Mesothelial cell of epicardium (in vitro differentiated cells): ENCODE measurements around the gene C15orf40. TPM values are rescaled to one million over a fixed set of nuclear protein-coding genes. Genes with fewer than 3 reads are reported as not detected.

Experiments
- DNase-seq, 2 experiments: peaks; one replicate each; pipeline ENCODE4 v3.0.0; 2021; ENCODE audit warnings: low spot score in 2 of 2; ENCODE audit not compliant: unreplicated experiment in 2 of 2
- H3K27ac Mint-ChIP-seq: 2 replicates; pipeline ENCODE4 v1.8.0; 2021; ENCODE audit warnings: mixed read lengths
- H3K27me3 Mint-ChIP-seq: 2 replicates; pipeline ENCODE4 v1.8.0; 2021; ENCODE audit warnings: low read depth, mixed read lengths
- H3K36me3 Mint-ChIP-seq: 2 replicates; pipeline ENCODE4 v1.8.0; 2021; ENCODE audit warnings: mixed read lengths
- H3K4me1 Mint-ChIP-seq: 2 replicates; pipeline ENCODE4 v1.8.0; 2021; ENCODE audit warnings: mixed read lengths
- H3K4me3 Mint-ChIP-seq: 2 replicates; pipeline ENCODE4 v1.8.0; 2021; ENCODE audit warnings: mild to moderate bottlenecking, moderate library complexity, mixed read lengths
- H3K9me3 Mint-ChIP-seq: 2 replicates; pipeline ENCODE4 v1.8.0; 2021; ENCODE audit warnings: mixed read lengths
- CTCF ChIP-seq: fragments of 200-600 bp; sonication (generic); IDR thresholded peaks from one replicate; pipeline ENCODE4 v1.5.0; 2021; ENCODE audit warnings: antibody characterized with exemption; ENCODE audit not compliant: unreplicated experiment
- total RNA-seq: library from RNA; stranded (reverse); gene quantifications from 3 replicates; pipeline ENCODE4 v1.2.1, GENCODE V29; 2021

The C15orf40 gene
- total RNA-seq, 1 donor from 2014 or later = 18.4 TPM

GRCh38 chr15:82952158-82953081 lies 59.0 kb downstream of the C15orf40 start, which contains the start of gene HOMER2:
Gene HOMER2 (minus strand): TSS chr15:82952720. CDS start chr15:82952535, 185 bp downstream.
- H3K4me1 Mint-ChIP-seq = no peaks in the 10 kb centered on the region
- peaks cover 8% of the 10 kb centered on the region for H3K27me3 Mint-ChIP-seq
- peak; percentile 37 to 61 for DNase-seq
- H3K4me3 Mint-ChIP-seq = peak within 1 kb of the TSS; percentile 66
- peak within 1 kb of the TSS; percentile 28 for H3K27ac Mint-ChIP-seq
- H3K9me3 Mint-ChIP-seq = no peaks in the 10 kb centered on the region
- H3K36me3 Mint-ChIP-seq = no peaks in the 10 kb centered on the region
- no peak for TF ChIP-seq CTCF

- H3K4me3 Mint-ChIP-seq = no peak overlapping the region
- H3K27me3 Mint-ChIP-seq = peaks cover 15% of the 10 kb centered on the region
- peak overlapping the region; percentile 28 for H3K27ac Mint-ChIP-seq
- DNase-seq = no peak
- no peak for TF ChIP-seq CTCF
- no peaks in the 10 kb centered on the region for H3K9me3 Mint-ChIP-seq
- H3K36me3 Mint-ChIP-seq = no peaks in the 10 kb centered on the region
- H3K4me1 Mint-ChIP-seq = no peaks in the 10 kb centered on the region
Observed at GRCh38 chr15:82951472-82952157, 59.8 kb downstream of the C15orf40 start.

DNA sequence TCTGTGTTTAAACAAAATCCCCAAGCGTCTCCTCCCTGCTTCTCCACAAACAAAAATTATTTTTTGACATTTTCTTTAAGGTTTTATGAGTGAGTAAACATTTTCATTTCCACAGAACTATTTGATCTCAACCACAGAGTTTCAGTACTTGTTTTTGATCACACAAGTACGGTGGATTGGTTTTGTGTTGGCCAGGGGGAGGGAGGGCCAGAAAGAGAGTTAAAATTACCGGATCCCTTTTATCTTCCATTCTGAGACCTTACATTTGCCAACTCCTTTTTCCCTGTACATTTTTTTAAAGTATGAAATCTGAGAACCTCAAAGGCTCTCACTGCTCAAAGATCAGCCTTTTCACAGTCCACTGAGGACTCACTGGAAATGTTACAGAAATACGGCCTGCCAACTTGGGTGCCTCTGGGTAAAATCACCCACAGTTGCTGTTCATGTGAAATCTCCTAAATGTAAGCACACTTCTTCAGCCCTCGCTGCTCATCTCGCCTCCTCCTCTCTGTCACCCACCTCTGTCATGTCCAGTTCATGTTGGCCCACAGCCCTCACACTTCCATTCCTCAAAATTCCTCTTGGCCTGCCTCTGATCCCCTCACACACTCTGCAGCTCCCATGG lies 60.6 kb downstream of the C15orf40 start:
- H3K36me3 Mint-ChIP-seq = no peaks in the 10 kb centered on the region
- TF ChIP-seq CTCF = no peak
- H3K4me1 Mint-ChIP-seq = no peaks in the 10 kb centered on the region
- H3K9me3 Mint-ChIP-seq = no peaks in the 10 kb centered on the region
- no peak for DNase-seq
- H3K4me3 Mint-ChIP-seq = no peak overlapping the region
- H3K27ac Mint-ChIP-seq = no peak overlapping the region
- peaks cover 19% of the 10 kb centered on the region for H3K27me3 Mint-ChIP-seq

- H3K36me3 Mint-ChIP-seq = no peaks in the 10 kb centered on the region
- H3K4me3 Mint-ChIP-seq = no peak overlapping the region
- no peak for TF ChIP-seq CTCF
- H3K27ac Mint-ChIP-seq = no peak overlapping the region
- H3K27me3 Mint-ChIP-seq = peaks cover 19% of the 10 kb centered on the region
- no peak for DNase-seq
- H3K4me1 Mint-ChIP-seq = no peaks in the 10 kb centered on the region
- no peaks in the 10 kb centered on the region for H3K9me3 Mint-ChIP-seq
Observed at GRCh38 chr15:82950295-82950694, 61.1 kb downstream of the C15orf40 start.

- Mint-ChIP-seq H3K4me3 (no peak overlapping the region), H3K27ac (no peak overlapping the region), H3K4me1 (no peaks in the 10 kb centered on the region), H3K36me3 (no peaks in the 10 kb centered on the region), H3K27me3 (peaks cover 21% of the 10 kb centered on the region), H3K9me3 (no peaks in the 10 kb centered on the region)
- TF ChIP-seq CTCF = no peak
- DNase-seq = no peak
Observed at GRCh38 chr15:82946155-82946701, 65.2 kb downstream of the C15orf40 start.
